Measurements from ENCODE around the gene SPAM1. TPM values are rescaled to one million over a fixed set of nuclear protein-coding genes. Genes with fewer than 3 reads are reported as not detected.

Gene SPAM1
- total RNA-seq, 2 donors from 2014 or later: not detected

DNA sequence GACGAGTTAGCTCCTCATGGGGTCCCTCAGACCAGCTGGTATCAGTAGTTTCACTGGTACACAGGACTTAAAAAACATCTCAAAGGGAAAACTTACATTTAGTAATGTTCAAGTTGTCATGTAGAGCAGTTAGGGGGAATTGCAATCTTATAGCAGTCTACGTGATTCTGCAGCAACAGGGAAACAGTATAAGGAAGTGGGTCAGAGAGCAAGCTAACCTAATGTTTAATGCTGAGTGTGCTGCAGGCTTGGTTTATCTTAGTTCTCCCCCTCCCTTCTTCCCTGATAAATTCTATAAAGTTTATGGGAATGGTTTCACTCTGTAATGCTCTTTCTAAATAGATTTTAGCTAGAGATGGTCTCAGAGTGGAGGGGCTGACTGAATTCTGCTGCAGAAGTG is 11.3 kb downstream of the SPAM1 start:
- intact Hi-C loops (cut with DNase I): no loop called here
- no peak for DNase-seq

DNA sequence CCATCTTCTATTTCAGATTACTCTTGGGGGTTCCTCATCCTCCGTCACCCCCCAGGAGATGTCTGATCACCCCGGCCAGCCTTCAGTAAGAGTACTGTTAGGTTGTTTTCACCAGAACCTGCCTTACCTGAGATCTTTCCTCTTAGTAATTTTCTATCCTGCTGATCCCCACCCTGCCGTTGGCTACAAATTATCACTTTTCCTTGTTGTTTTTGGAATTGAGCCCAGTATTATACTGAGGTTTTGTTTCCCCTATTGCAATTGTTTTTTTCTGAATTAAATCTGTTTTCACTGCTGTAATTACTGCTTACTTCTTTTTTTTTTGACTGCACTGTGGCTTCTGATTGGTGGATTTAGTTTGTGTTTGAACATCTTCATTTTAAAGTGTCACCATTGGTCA is 14.7 kb downstream of the SPAM1 start:
- no peak overlapping the region for H3K4me3 ChIP-seq
- intact Hi-C loops (cut with DNase I): no loop called here
- H3K4me1 ChIP-seq: no peaks in the 10 kb centered on the region
- H3K27me3 ChIP-seq: no peaks in the 10 kb centered on the region
- no peaks in the 10 kb centered on the region for H3K9me3 ChIP-seq
- DNase-seq: no peak
- no peak overlapping the region for H3K27ac ChIP-seq
- TF ChIP-seq, protein P1, sequence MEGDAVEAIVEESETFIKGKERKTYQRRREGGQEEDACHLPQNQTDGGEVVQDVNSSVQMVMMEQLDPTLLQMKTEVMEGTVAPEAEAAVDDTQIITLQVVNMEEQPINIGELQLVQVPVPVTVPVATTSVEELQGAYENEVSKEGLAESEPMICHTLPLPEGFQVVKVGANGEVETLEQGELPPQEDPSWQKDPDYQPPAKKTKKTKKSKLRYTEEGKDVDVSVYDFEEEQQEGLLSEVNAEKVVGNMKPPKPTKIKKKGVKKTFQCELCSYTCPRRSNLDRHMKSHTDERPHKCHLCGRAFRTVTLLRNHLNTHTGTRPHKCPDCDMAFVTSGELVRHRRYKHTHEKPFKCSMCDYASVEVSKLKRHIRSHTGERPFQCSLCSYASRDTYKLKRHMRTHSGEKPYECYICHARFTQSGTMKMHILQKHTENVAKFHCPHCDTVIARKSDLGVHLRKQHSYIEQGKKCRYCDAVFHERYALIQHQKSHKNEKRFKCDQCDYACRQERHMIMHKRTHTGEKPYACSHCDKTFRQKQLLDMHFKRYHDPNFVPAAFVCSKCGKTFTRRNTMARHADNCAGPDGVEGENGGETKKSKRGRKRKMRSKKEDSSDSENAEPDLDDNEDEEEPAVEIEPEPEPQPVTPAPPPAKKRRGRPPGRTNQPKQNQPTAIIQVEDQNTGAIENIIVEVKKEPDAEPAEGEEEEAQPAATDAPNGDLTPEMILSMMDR (IDR thresholded peaks at IDR 0.05): no peak
- no peak overlapping the region for H3K9ac ChIP-seq (ENCODE audit: low read depth in 2 of 2, low read length in 2 of 2)
- H3K36me3 ChIP-seq: no peaks in the 10 kb centered on the region

More for the DNA sequence above, 11.3 kb downstream of the SPAM1 start:
- H3K4me1 ChIP-seq: no peaks in the 10 kb centered on the region
- no peak overlapping the region for H3K4me3 ChIP-seq
- peak overlapping the region; percentile 2 for H3K27ac ChIP-seq
- no peaks in the 10 kb centered on the region for H3K9me3 ChIP-seq
- H3K36me3 ChIP-seq: no peaks in the 10 kb centered on the region
- H3K27me3 ChIP-seq: no peaks in the 10 kb centered on the region
- no peak overlapping the region for H3K9ac ChIP-seq (ENCODE audit: low read depth in 2 of 2, low read length in 2 of 2)
- TF ChIP-seq, protein P1 (IDR thresholded peaks at IDR 0.05): no peak

DNA sequence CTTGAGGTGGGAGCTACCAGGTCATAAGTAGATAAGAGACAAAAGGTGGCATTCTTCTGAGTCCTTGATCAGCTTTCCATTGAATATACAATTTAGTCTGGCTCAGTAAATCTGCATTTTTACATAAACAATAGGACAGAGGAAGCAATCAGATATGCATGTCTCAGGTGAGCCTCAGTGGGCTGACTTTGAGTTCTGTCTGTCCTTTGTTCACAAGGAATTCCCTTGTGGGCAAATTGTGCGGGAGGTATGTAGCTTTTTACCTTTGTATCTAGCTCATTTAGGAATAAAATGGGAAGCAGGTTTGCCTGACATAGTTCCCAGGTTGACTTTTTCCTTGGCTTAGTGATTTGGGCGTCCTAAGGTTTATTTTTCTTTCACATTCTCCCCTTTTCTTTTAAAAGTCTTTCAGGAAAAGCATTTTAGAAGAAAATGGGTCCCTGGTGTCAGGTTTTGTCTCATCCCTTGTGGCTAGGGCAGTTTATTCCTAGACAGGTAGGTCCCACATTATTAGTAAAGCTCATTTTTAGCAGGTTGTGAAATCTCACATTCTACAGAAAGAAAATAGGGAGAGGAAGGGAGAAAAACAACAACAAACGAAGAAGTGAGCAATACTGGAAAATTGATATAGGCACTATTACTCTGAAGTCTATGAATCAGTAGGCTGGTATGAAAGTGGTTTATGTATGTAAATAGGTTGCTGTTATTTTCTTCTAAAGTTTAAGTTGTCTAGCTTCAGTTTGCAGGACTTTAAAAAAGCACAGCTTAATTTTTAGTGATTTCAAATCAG is 16.5 kb downstream of the SPAM1 start:
- Histone ChIP-seq H3K9ac (ENCODE audit: low read depth in 2 of 2, low read length in 2 of 2) (no peak overlapping the region), H3K4me1 (no peaks in the 10 kb centered on the region), H3K9me3 (no peaks in the 10 kb centered on the region), H3K4me3 (no peak overlapping the region), H3K36me3 (no peaks in the 10 kb centered on the region), H3K27ac (no peak overlapping the region), H3K27me3 (no peaks in the 10 kb centered on the region)
- DNase-seq: no peak
- intact Hi-C loops (cut with DNase I): no loop called here
- TF ChIP-seq, protein P1 (IDR thresholded peaks at IDR 0.05): no peak

DNA sequence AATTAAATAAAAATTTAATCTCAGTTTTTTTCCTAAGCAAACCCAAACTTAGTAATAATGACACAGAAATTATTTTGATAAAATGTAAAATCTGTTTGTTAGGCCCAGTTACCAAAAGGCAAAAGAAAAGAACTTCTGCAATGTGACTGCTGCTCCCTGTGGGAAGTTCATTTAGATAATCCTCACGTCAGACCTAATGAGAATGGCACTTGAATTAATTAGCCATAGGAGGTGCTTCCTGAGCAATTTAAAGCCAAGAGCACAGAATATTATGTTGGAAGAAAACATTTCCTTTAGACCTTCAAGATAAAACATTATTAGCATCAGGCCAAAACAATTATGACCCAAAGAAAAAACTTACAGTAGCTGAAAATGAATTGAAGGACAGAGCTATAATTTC is 19.4 kb downstream of the SPAM1 start:
- no peaks in the 10 kb centered on the region for H3K4me1 ChIP-seq
- intact Hi-C loops (cut with DNase I): no loop called here
- TF ChIP-seq, protein P1 (IDR thresholded peaks at IDR 0.05): no peak
- no peaks in the 10 kb centered on the region for H3K27me3 ChIP-seq
- no peaks in the 10 kb centered on the region for H3K9me3 ChIP-seq
- no peak overlapping the region for H3K27ac ChIP-seq
- no peak for DNase-seq
- no peak overlapping the region for H3K4me3 ChIP-seq
- H3K9ac ChIP-seq (ENCODE audit: low read depth in 2 of 2, low read length in 2 of 2): no peak overlapping the region
- H3K36me3 ChIP-seq: no peaks in the 10 kb centered on the region

DNA sequence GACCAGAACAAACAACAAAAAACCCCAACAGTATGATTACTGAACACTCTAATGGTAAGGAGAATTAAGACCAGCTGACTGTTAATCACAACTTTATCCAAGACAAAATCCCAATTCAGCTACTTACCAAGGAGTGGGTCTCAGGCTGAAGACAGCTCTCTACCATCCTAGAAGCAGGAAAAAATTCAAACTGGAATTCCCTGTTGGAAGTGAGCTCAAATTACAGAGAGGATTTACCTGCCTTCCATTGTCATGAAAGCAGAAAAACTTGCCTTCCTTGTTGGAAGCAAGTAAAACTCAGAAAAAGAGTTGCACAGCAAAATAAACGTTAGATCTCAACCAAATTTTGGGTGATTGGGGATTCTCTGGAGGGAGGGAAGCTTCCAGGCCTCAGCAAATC is 20.9 kb downstream of the SPAM1 start:
- Histone ChIP-seq H3K9me3 (no peaks in the 10 kb centered on the region), H3K4me1 (no peaks in the 10 kb centered on the region), H3K27me3 (no peaks in the 10 kb centered on the region), H3K9ac (ENCODE audit: low read depth in 2 of 2, low read length in 2 of 2) (no peak overlapping the region), H3K27ac (no peak overlapping the region), H3K36me3 (no peaks in the 10 kb centered on the region), H3K4me3 (no peak overlapping the region)
- DNase-seq: no peak
- TF ChIP-seq, protein P1 (IDR thresholded peaks at IDR 0.05): no peak
- intact Hi-C loops (cut with DNase I): no loop called here
